HepG2 (cell line): Measurements from ENCODE around the gene APOM.

Source experiments
- ARNTL ChIP-seq: sonication (generic); formaldehyde crosslinking; IDR thresholded peaks from 2 replicates; pipeline ENCODE4 v1.4.0; 2020; ENCODE audit warnings: mild to moderate bottlenecking, missing genetic modification reagents
- EZH2 ChIP-seq: conservative IDR thresholded peaks from 2 replicates; pipeline ENCODE4 v1.6.1; 2012; ENCODE audit warnings: mild to moderate bottlenecking, low read depth, low read length, moderate library complexity
- MAZ ChIP-seq, 2 experiments: sonication (generic) in 1 of 2; formaldehyde crosslinking in 1 of 2; IDR thresholded peaks; 2 replicates each; pipeline versions ENCODE4 v1.5.0 to v1.6.1; 2012 to 2020; ENCODE audit warnings: low read depth in 2 of 2, mild to moderate bottlenecking in 2 of 2, borderline replicate concordance in 1 of 2, improper control_type of control experiment in 1 of 2, low read length in 1 of 2, missing genetic modification reagents in 1 of 2, moderate library complexity in 1 of 2
- POLR2AphosphoS5 ChIP-seq: IDR thresholded peaks from 2 replicates; pipeline ENCODE4 v1.6.1; 2012; ENCODE audit warnings: low read depth, low read length
- RFX1 ChIP-seq: fragments of 450-650 bp; IDR thresholded peaks from 2 replicates; pipeline ENCODE4 v1.6.1; 2017
- RFX5 ChIP-seq: IDR thresholded peaks from 2 replicates; pipeline ENCODE4 v1.6.1; 2011; ENCODE audit warnings: low read depth, low read length, improper control_type of control experiment
- SP1 ChIP-seq, 2 experiments: fragments of 450-650 bp in 1 of 2; sonication (generic) in 1 of 2; formaldehyde crosslinking in 1 of 2; IDR thresholded peaks; 2 replicates each; pipeline versions ENCODE4 v1.4.0 to v1.6.1; 2016 to 2020; ENCODE audit warnings: missing genetic modification reagents in 1 of 2
- TCF12 ChIP-seq, 2 experiments: fragments of 450-650 bp in 1 of 2; sonication (generic) in 1 of 2; formaldehyde crosslinking in 1 of 2; IDR thresholded peaks; 2 replicates each; pipeline versions ENCODE4 v1.6.1 to v1.8.0; 2017 to 2022; ENCODE audit warnings: antibody characterized with exemption in 1 of 2, mild to moderate bottlenecking in 1 of 2, missing genetic modification reagents in 1 of 2, moderate library complexity in 1 of 2
- ZHX1 ChIP-seq: sonication (generic); formaldehyde crosslinking; IDR thresholded peaks from 2 replicates; pipeline ENCODE4 v1.8.1; 2022; ENCODE audit warnings: low read depth, mild to moderate bottlenecking, missing genetic modification reagents
- ZNF512 ChIP-seq: sonication (generic); formaldehyde crosslinking; IDR thresholded peaks from 2 replicates; pipeline ENCODE4 v1.4.0; 2020; ENCODE audit warnings: mild to moderate bottlenecking, missing genetic modification reagents
- ZNF597 ChIP-seq: sonication (generic); formaldehyde crosslinking; IDR thresholded peaks from 2 replicates; pipeline ENCODE4 v1.5.0; 2020; ENCODE audit warnings: missing genetic modification reagents
- TF ChIP-seq, protein P1 (sequence below): sonication (generic); formaldehyde crosslinking; IDR thresholded peaks from 2 replicates; pipeline ENCODE4 v1.5.0; 2020; ENCODE audit warnings: mild to moderate bottlenecking, missing genetic modification reagents, moderate library complexity
- TF ChIP-seq, protein P2 (sequence below): sonication (generic); formaldehyde crosslinking; IDR thresholded peaks from 2 replicates; pipeline ENCODE4 v1.4.0; 2020; ENCODE audit warnings: missing genetic modification reagents

DNA sequence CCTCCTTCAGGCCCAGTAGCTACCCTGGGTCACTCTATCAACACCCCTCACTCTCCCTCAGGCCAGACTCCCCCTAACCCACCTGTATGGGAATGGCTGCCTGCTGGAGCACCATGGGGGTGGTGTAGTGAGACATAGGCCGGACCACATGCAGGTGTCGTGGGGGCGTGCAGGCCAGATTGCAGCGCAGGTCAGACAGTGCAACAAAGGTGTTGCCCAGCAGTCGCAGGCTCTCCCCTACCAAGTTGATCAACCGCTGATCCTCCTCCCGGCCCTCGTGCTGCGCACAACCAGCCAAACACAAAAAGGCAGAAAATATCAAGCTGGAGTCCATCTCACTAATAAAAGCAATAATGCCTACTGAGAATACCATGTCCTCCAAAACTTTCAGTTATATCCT, 10.4 kb upstream of the APOM start:
- TF ChIP-seq RFX5: no peak
- TF ChIP-seq ZNF512: no peak
- TF ChIP-seq, protein P1, sequence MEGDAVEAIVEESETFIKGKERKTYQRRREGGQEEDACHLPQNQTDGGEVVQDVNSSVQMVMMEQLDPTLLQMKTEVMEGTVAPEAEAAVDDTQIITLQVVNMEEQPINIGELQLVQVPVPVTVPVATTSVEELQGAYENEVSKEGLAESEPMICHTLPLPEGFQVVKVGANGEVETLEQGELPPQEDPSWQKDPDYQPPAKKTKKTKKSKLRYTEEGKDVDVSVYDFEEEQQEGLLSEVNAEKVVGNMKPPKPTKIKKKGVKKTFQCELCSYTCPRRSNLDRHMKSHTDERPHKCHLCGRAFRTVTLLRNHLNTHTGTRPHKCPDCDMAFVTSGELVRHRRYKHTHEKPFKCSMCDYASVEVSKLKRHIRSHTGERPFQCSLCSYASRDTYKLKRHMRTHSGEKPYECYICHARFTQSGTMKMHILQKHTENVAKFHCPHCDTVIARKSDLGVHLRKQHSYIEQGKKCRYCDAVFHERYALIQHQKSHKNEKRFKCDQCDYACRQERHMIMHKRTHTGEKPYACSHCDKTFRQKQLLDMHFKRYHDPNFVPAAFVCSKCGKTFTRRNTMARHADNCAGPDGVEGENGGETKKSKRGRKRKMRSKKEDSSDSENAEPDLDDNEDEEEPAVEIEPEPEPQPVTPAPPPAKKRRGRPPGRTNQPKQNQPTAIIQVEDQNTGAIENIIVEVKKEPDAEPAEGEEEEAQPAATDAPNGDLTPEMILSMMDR (CRISPR knock-in tag): no peak
- no peak for TF ChIP-seq SP1 (IDR thresholded peaks at IDR 0.05)
- no peak for TF ChIP-seq SP1 (CRISPR knock-in tag; IDR thresholded peaks at IDR 0.05)
- no peak for TF ChIP-seq ZHX1
- no peak for TF ChIP-seq ARNTL (CRISPR knock-in tag)
- no peak for TF ChIP-seq MAZ (IDR thresholded peaks at IDR 0.05; ENCODE audit: borderline replicate concordance, low read depth, low read length)
- no peak for TF ChIP-seq MAZ (CRISPR knock-in tag; IDR thresholded peaks at IDR 0.05; ENCODE audit: low read depth)
- TF ChIP-seq EZH2: no peak
- TF ChIP-seq TCF12 (IDR thresholded peaks at IDR 0.05): no peak
- TF ChIP-seq TCF12 (CRISPR knock-in tag; IDR thresholded peaks at IDR 0.05): no peak
- TF ChIP-seq RFX1: no peak
- TF ChIP-seq POLR2AphosphoS5: no peak
- TF ChIP-seq, protein P2, sequence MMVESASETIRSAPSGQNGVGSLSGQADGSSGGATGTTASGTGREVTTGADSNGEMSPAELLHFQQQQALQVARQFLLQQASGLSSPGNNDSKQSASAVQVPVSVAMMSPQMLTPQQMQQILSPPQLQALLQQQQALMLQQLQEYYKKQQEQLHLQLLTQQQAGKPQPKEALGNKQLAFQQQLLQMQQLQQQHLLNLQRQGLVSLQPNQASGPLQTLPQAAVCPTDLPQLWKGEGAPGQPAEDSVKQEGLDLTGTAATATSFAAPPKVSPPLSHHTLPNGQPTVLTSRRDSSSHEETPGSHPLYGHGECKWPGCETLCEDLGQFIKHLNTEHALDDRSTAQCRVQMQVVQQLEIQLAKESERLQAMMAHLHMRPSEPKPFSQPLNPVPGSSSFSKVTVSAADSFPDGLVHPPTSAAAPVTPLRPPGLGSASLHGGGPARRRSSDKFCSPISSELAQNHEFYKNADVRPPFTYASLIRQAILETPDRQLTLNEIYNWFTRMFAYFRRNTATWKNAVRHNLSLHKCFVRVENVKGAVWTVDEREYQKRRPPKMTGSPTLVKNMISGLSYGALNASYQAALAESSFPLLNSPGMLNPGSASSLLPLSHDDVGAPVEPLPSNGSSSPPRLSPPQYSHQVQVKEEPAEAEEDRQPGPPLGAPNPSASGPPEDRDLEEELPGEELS (CRISPR knock-in tag): no peak
- TF ChIP-seq ZNF597 (CRISPR knock-in tag): no peak
